Adrenal gland (tissue), 5 donors: ENCODE results near the gene CYTH3.

Experiments used
- POLR2A ChIP-seq, 2 donors: fragments of 450-650 bp; IDR thresholded peaks; one replicate each; pipeline ENCODE4 v1.6.1; 2017; ENCODE audit warnings: antibody characterized with exemption in 2 of 2, mild to moderate bottlenecking in 2 of 2, moderate library complexity in 1 of 2
- TF ChIP-seq, protein P1 (sequence below), 6 experiments: fragments of 450-650 bp in 4 of 6; fragments of 200-600 bp in 2 of 6; sonication (generic) in 1 of 6; IDR thresholded peaks; 1 replicate in 5 of 6; 2 replicates in 1 of 6; pipeline versions ENCODE4 v1.5.1 to v1.8.0; 2016 to 2021; ENCODE audit warnings: antibody characterized with exemption in 6 of 6, mild to moderate bottlenecking in 2 of 6, moderate library complexity in 1 of 6
- donor health status: DM: no; HTN: no; CAD: no.

DNA sequence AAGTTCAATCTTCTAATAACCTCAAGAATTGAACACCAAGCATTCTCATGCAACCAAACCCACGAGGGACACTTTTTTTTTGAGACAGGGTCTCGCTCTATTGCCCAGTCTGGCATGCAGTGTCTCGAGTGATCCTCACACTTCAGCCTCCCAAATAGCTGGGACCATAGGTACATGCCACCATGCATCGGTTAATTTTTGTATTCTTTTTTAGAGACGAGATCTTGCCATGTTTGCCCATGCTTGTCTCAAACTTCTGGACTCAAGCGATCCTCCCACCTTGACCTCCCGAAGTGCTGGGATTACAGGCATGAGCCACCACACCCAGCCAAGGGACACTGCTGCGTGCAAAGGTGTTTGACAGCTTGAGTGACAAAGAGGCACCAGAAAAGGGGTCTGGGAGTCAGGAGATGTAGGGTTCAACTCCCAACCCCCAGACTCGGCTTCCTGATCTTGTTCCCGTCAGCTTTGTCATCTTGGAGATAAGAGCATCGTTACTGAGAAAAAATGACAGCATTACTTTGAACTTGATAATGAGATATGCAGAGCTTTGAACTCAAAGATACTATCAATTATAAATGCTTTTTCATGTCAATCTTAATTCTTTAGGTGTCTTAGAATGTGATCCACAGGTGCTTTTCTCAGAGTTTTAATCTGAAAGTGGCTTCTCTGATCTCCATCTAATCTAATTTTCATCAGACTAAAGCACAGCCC lies 1.6 kb upstream of the CYTH3 start:
- TF ChIP-seq, protein P1, sequence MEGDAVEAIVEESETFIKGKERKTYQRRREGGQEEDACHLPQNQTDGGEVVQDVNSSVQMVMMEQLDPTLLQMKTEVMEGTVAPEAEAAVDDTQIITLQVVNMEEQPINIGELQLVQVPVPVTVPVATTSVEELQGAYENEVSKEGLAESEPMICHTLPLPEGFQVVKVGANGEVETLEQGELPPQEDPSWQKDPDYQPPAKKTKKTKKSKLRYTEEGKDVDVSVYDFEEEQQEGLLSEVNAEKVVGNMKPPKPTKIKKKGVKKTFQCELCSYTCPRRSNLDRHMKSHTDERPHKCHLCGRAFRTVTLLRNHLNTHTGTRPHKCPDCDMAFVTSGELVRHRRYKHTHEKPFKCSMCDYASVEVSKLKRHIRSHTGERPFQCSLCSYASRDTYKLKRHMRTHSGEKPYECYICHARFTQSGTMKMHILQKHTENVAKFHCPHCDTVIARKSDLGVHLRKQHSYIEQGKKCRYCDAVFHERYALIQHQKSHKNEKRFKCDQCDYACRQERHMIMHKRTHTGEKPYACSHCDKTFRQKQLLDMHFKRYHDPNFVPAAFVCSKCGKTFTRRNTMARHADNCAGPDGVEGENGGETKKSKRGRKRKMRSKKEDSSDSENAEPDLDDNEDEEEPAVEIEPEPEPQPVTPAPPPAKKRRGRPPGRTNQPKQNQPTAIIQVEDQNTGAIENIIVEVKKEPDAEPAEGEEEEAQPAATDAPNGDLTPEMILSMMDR (IDR thresholded peaks at IDR 0.05): no peak
- no peak for TF ChIP-seq POLR2A (IDR thresholded peaks at IDR 0.05)
